Kidney epithelial cell (primary cell): ENCODE data around the gene AGBL3. TPM values are rescaled to one million over a fixed set of nuclear protein-coding genes. Genes with fewer than 3 reads are reported as not detected.

Source experiments
- DNase-seq: peaks from one replicate; pipeline ENCODE4 v3.0.0-alpha.2; 2010; ENCODE audit warnings: low read depth
- H3K27me3 ChIP-seq: 2 replicates; pipeline ENCODE4 v1.6.0; 2011; ENCODE audit warnings: low read length; ENCODE audit not compliant: control insufficient read depth, insufficient read depth
- H3K36me3 ChIP-seq: 2 replicates; pipeline ENCODE4 v1.5.1; 2011; ENCODE audit warnings: low read length; ENCODE audit not compliant: control insufficient read depth, insufficient read depth
- H3K4me3 ChIP-seq: 2 replicates; pipeline ENCODE4 v1.5.1; 2011; ENCODE audit warnings: low read depth, mild to moderate bottlenecking, control low read depth, low read length
- CTCF ChIP-seq: IDR thresholded peaks from 2 replicates; pipeline ENCODE4 v1.5.1; 2011; ENCODE audit warnings: mild to moderate bottlenecking, moderate library complexity, low read length, control low read depth, inconsistent platforms; ENCODE audit not compliant: insufficient read depth, poor library complexity, severe bottlenecking
- total RNA-seq: library from RNA; depleted of rRNA; stranded (reverse); fragments of >200 nt; gene quantifications from 2 replicates; pipeline ENCODE4 v1.2.3, GENCODE V29; 2015

The AGBL3 gene
- total RNA-seq, 1 donor from 2014 or later, result 1.6 TPM

GRCh38 chr7:135083005-135083404, 96.7 kb downstream of the AGBL3 start:
- TF ChIP-seq CTCF, result no peak
- DNase-seq, result no peak
- Histone ChIP-seq H3K36me3 (no peaks in the 10 kb centered on the region), H3K27me3 (no peaks in the 10 kb centered on the region), H3K4me3 (no peak overlapping the region)

GRCh38 chr7:135088566-135088965, 102.3 kb downstream of the AGBL3 start:
- Histone ChIP-seq H3K27me3 (no peaks in the 10 kb centered on the region), H3K36me3 (no peaks in the 10 kb centered on the region), H3K4me3 (no peak overlapping the region)
- DNase-seq, result no peak
- no peak for TF ChIP-seq CTCF

- H3K4me3 ChIP-seq, result no peak overlapping the region
- no peaks in the 10 kb centered on the region for H3K27me3 ChIP-seq
- no peak for DNase-seq
- no peaks in the 10 kb centered on the region for H3K36me3 ChIP-seq
- TF ChIP-seq CTCF, result no peak
Measured at GRCh38 chr7:135091717-135092116, 105.4 kb downstream of the AGBL3 start.

- no peaks in the 10 kb centered on the region for H3K36me3 ChIP-seq
- no peak for TF ChIP-seq CTCF
- no peak for DNase-seq
- H3K27me3 ChIP-seq, result no peaks in the 10 kb centered on the region
- no peak overlapping the region for H3K4me3 ChIP-seq
Measured at GRCh38 chr7:135094472-135095237, 108.3 kb downstream of the AGBL3 start.

GRCh38 chr7:135095450-135095849, 109.1 kb downstream of the AGBL3 start:
- no peak for TF ChIP-seq CTCF
- Histone ChIP-seq H3K4me3 (no peak overlapping the region), H3K36me3 (no peaks in the 10 kb centered on the region), H3K27me3 (no peaks in the 10 kb centered on the region)
- DNase-seq, result no peak

- DNase-seq, result no peak
- no peak for TF ChIP-seq CTCF
- Histone ChIP-seq H3K27me3 (no peaks in the 10 kb centered on the region), H3K4me3 (no peak overlapping the region), H3K36me3 (no peaks in the 10 kb centered on the region)
Measured at GRCh38 chr7:135098391-135098790, 112.1 kb downstream of the AGBL3 start.
